Neuronal stem cell (in vitro differentiated cells): ENCODE measurements around the gene PDS5B.

Experiments used
- DNase-seq: peaks from one replicate; pipeline ENCODE4 v3.0.0-alpha.2; 2013; ENCODE audit warnings: low spot score
- H2AFZ ChIP-seq: one replicate; pipeline ENCODE4 v1.6.1; 2013; ENCODE audit warnings: mild to moderate bottlenecking, low read length, inconsistent platforms
- H2AK5ac ChIP-seq: 2 replicates; pipeline ENCODE4 v1.6.1; 2013; ENCODE audit warnings: low read depth, mild to moderate bottlenecking, inconsistent platforms, low read length, moderate library complexity, mixed read lengths
- H2BK120ac ChIP-seq: 2 replicates; pipeline ENCODE4 v1.6.1; 2013; ENCODE audit warnings: low read depth, mild to moderate bottlenecking, inconsistent platforms, low read length, moderate library complexity, mixed read lengths
- H2BK12ac ChIP-seq: one replicate; pipeline ENCODE4 v1.6.1; 2013; ENCODE audit warnings: low read length, inconsistent platforms
- H2BK15ac ChIP-seq: 2 replicates; pipeline ENCODE4 v1.6.1; 2013; ENCODE audit warnings: mild to moderate bottlenecking, low read length, inconsistent platforms, mixed read lengths
- H2BK5ac ChIP-seq: one replicate; pipeline ENCODE4 v1.6.1; 2013; ENCODE audit warnings: inconsistent platforms, mild to moderate bottlenecking, low read length, moderate library complexity
- H3K14ac ChIP-seq: one replicate; pipeline ENCODE4 v1.6.1; 2013; ENCODE audit warnings: low read length, inconsistent platforms
- H3K18ac ChIP-seq: 2 replicates; pipeline ENCODE4 v1.6.1; 2013; ENCODE audit warnings: low read length, inconsistent platforms
- H3K23ac ChIP-seq: 2 replicates; pipeline ENCODE4 v1.6.1; 2013; ENCODE audit warnings: low read depth, mild to moderate bottlenecking, mixed read lengths, low read length, inconsistent platforms; ENCODE audit not compliant: poor library complexity
- H3K27ac ChIP-seq: replicated peaks from 3 replicates; pipeline ENCODE4 v1.5.1; 2013; ENCODE audit warnings: low read length, inconsistent platforms
- H3K27me3 ChIP-seq, 3 experiments: 2 replicates each; pipeline ENCODE4 v1.6.1; 2013; ENCODE audit warnings: low read length in 3 of 3, mild to moderate bottlenecking in 2 of 3, inconsistent platforms in 1 of 3, low read depth in 1 of 3, mixed read lengths in 1 of 3, moderate library complexity in 1 of 3; ENCODE audit not compliant: control insufficient read depth in 3 of 3, insufficient read depth in 3 of 3
- H3K36me3 ChIP-seq, 2 donors: replicated peaks in 1 of 2; 2 replicates each; pipeline ENCODE4 v1.6.1; 2013; ENCODE audit warnings: low read length in 2 of 2; ENCODE audit not compliant: control insufficient read depth in 2 of 2, insufficient read depth in 2 of 2
- H3K4ac ChIP-seq: 2 replicates; pipeline ENCODE4 v1.6.1; 2013; ENCODE audit warnings: inconsistent platforms, mild to moderate bottlenecking, low read length, moderate library complexity
- H3K4me1 ChIP-seq, 2 donors: 1 replicate in 1 of 2; 2 replicates in 1 of 2; pipeline ENCODE4 v1.6.1; 2013; ENCODE audit warnings: low read length in 2 of 2, low read depth in 1 of 2; ENCODE audit not compliant: control insufficient read depth in 2 of 2, insufficient read depth in 1 of 2
- H3K4me2 ChIP-seq: one replicate; pipeline ENCODE4 v1.6.1; 2013; ENCODE audit warnings: mild to moderate bottlenecking, low read length, inconsistent platforms; ENCODE audit not compliant: insufficient read depth, poor library complexity, severe bottlenecking
- H3K4me3 ChIP-seq, 2 donors: 2 replicates each; pipeline ENCODE4 v1.5.1; 2013; ENCODE audit warnings: low read length in 2 of 2, mild to moderate bottlenecking in 2 of 2, inconsistent platforms in 1 of 2, moderate library complexity in 1 of 2
- H3K79me1 ChIP-seq: one replicate; pipeline ENCODE4 v1.6.1; 2013; ENCODE audit warnings: low read depth, mild to moderate bottlenecking, inconsistent platforms, low read length, moderate library complexity
- H3K9ac ChIP-seq: one replicate; pipeline ENCODE4 v1.6.1; 2013; ENCODE audit warnings: mild to moderate bottlenecking, low read depth, low read length, inconsistent platforms; ENCODE audit not compliant: poor library complexity
- H3K9me3 ChIP-seq, 2 donors: replicated peaks in 1 of 2; 2 replicates each; pipeline versions ENCODE3 to v1.6.1; 2013; ENCODE audit warnings: low read length in 2 of 2, mild to moderate bottlenecking in 2 of 2, inconsistent platforms in 1 of 2, low read depth in 1 of 2, mixed read lengths in 1 of 2, moderate library complexity in 1 of 2; ENCODE audit not compliant: control insufficient read depth in 2 of 2, insufficient read depth in 1 of 2
- H4K8ac ChIP-seq: one replicate; pipeline ENCODE4 v1.6.1; 2013; ENCODE audit warnings: low read depth, mild to moderate bottlenecking, inconsistent platforms, low read length, moderate library complexity
- H4K91ac ChIP-seq: one replicate; pipeline ENCODE4 v1.6.1; 2013; ENCODE audit warnings: low read length, low read depth, mild to moderate bottlenecking, inconsistent platforms; ENCODE audit not compliant: poor library complexity
- WGBS, 2 donors: extraction: QIAGEN DNeasy Blood & Tissue Kit; methylation state at CpG; one replicate each; pipeline ENCODE4 v1.1.7; 2013; ENCODE audit warnings: missing lambda C conversion rate in 2 of 2, mixed read lengths in 1 of 2; ENCODE audit not compliant: insufficient read length in 2 of 2, insufficient replicate concordance in 1 of 2; ENCODE audit errors: extremely low coverage in 2 of 2; 5-methylcytosine and 5-hydroxymethylcytosine counted together

Gene PDS5B

DNA sequence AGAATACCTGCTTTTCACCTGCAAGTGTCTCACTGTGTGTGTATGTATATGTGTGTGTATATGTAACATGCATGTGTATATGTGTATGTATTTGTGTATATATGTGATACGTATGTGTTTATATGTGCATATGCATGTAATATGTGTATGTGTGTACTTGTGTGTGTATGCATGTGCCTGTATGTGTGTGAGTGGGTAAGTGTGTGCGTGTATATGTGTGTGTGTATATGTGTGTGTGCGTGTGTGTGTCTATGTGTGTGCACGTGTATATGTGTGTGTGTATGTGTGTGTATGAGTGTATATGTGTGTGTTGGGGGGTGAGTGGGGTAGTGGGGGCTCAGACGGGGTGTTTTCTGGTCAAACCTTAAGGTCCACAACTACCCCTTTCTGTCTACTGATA is 237.3 kb downstream of the PDS5B start:
- Histone ChIP-seq H2AK5ac (no peak overlapping the region), H2BK5ac (no peak overlapping the region), H2AFZ (no peak overlapping the region), H3K27me3 (no peaks in the 10 kb centered on the region), H2BK12ac (no peak overlapping the region), H3K36me3 (no peaks in the 10 kb centered on the region), H3K4ac (no peak overlapping the region), H3K9ac (no peak overlapping the region), H2BK15ac (no peak overlapping the region), H3K18ac (no peak overlapping the region), H3K14ac (no peak overlapping the region), H3K27ac (no peak overlapping the region), H3K4me3 (no peak overlapping the region), H3K79me1 (no peaks in the 10 kb centered on the region), H3K4me2 (no peak overlapping the region), H3K23ac (no peak overlapping the region), H4K91ac (no peak overlapping the region), H4K8ac (no peak overlapping the region), H3K9me3 (peaks cover 0 to 1% of the 10 kb centered on the region in 2 donors), H2BK120ac (no peak overlapping the region), H3K4me1 (no peaks in the 10 kb centered on the region)
- 100% methylated on average over 2 of the region's 5 CpGs; no CpG with 5 or more reads in 1 of the 2 donors for WGBS, 2 donors
- DNase-seq: no peak

DNA sequence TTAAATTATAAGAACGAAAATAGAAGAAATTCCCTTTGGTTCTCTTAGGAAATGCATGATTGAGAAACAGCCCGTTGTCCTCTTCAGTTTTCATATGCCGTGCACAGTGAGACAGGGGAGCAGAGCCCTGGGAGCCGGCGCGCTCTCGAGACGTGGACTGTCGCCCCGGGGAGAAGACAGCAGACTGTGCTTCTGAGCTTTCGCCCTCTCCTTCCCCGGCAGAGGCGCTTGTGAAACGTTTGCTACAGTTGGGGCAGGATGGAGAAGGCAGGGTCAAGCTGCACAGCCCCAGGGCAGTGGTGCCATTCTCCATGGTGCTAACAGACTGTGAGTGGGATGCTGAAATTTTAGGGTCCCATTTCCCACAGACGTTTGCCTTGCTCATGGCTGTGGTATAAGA is 237.8 kb downstream of the PDS5B start:
- no peak overlapping the region for H2BK12ac ChIP-seq
- H2BK15ac ChIP-seq: no peak overlapping the region
- no peak overlapping the region for H2BK5ac ChIP-seq
- no peak overlapping the region for H3K27ac ChIP-seq
- no peaks in the 10 kb centered on the region for H3K79me1 ChIP-seq
- no peaks in the 10 kb centered on the region for H3K36me3 ChIP-seq
- WGBS, 2 donors: no CpG with 5 or more reads among the region's 15 CpGs
- H2BK120ac ChIP-seq: no peak overlapping the region
- no peak overlapping the region for H2AK5ac ChIP-seq
- H3K27me3 ChIP-seq: no peaks in the 10 kb centered on the region
- peak overlapping the region; percentile 94 for H4K91ac ChIP-seq
- H3K4ac ChIP-seq: no peak overlapping the region
- no peak for DNase-seq
- peaks cover 0 to 1% of the 10 kb centered on the region in 2 donors for H3K9me3 ChIP-seq
- H3K4me2 ChIP-seq: no peak overlapping the region
- peak overlapping the region; percentile 67 for H3K14ac ChIP-seq
- H3K18ac ChIP-seq: peak overlapping the region; percentile 77
- no peak overlapping the region for H3K23ac ChIP-seq
- H3K9ac ChIP-seq: no peak overlapping the region
- no peak overlapping the region for H4K8ac ChIP-seq
- no peaks in the 10 kb centered on the region for H3K4me1 ChIP-seq
- H2AFZ ChIP-seq: no peak overlapping the region
- no peak overlapping the region for H3K4me3 ChIP-seq

GRCh38 chr13:32824675-32825074 is 238.4 kb downstream of the PDS5B start:
- H3K14ac ChIP-seq: no peak overlapping the region
- no peak overlapping the region for H2BK12ac ChIP-seq
- no peak overlapping the region for H2BK120ac ChIP-seq
- peaks cover 2 to 4% of the 10 kb centered on the region in 2 donors for H3K4me1 ChIP-seq
- no peak overlapping the region for H4K91ac ChIP-seq
- H2AK5ac ChIP-seq: no peak overlapping the region
- H3K27ac ChIP-seq: no peak overlapping the region
- no peak overlapping the region for H2BK5ac ChIP-seq
- peaks cover 0 to 1% of the 10 kb centered on the region in 2 donors for H3K9me3 ChIP-seq
- WGBS, 2 donors: no CpG with 5 or more reads among the region's 7 CpGs
- no peaks in the 10 kb centered on the region for H3K27me3 ChIP-seq
- H2BK15ac ChIP-seq: no peak overlapping the region
- no peak overlapping the region for H3K4ac ChIP-seq
- H3K79me1 ChIP-seq: no peaks in the 10 kb centered on the region
- H3K18ac ChIP-seq: no peak overlapping the region
- H3K4me3 ChIP-seq: no peak overlapping the region
- H3K23ac ChIP-seq: no peak overlapping the region
- no peak overlapping the region for H3K4me2 ChIP-seq
- H2AFZ ChIP-seq: peak overlapping the region; percentile 60
- H3K9ac ChIP-seq: no peak overlapping the region
- H4K8ac ChIP-seq: no peak overlapping the region
- H3K36me3 ChIP-seq: no peaks in the 10 kb centered on the region
- DNase-seq: peak; percentile 15

- no peak for DNase-seq
- H3K36me3 ChIP-seq: no peaks in the 10 kb centered on the region
- H3K27me3 ChIP-seq: no peaks in the 10 kb centered on the region
- no peak overlapping the region for H3K27ac ChIP-seq
- H2BK12ac ChIP-seq: no peak overlapping the region
- no peak overlapping the region for H2BK120ac ChIP-seq
- peaks cover 6 to 8% of the 10 kb centered on the region in 2 donors for H3K4me1 ChIP-seq
- no peak overlapping the region for H3K9ac ChIP-seq
- WGBS, 2 donors: no CpG with 5 or more reads among the region's 2 CpGs
- H3K14ac ChIP-seq: no peak overlapping the region
- no peak overlapping the region for H2BK5ac ChIP-seq
- no peak overlapping the region for H3K23ac ChIP-seq
- H2BK15ac ChIP-seq: no peak overlapping the region
- H4K8ac ChIP-seq: no peak overlapping the region
- H3K4ac ChIP-seq: no peak overlapping the region
- no peak overlapping the region for H4K91ac ChIP-seq
- peaks cover 0 to 1% of the 10 kb centered on the region in 2 donors for H3K9me3 ChIP-seq
- H2AFZ ChIP-seq: no peak overlapping the region
- no peak overlapping the region for H3K4me3 ChIP-seq
- no peak overlapping the region for H2AK5ac ChIP-seq
- no peak overlapping the region for H3K18ac ChIP-seq
- H3K79me1 ChIP-seq: no peaks in the 10 kb centered on the region
- no peak overlapping the region for H3K4me2 ChIP-seq
These were observed 239.2 kb downstream of the PDS5B start for GRCh38 chr13:32825481-32825880.
